Mesendoderm (in vitro differentiated cells): Measurements from ENCODE around the gene SULT1E1.

Experiments used
- DNase-seq: peaks from one replicate; pipeline ENCODE4 v3.0.0; 2013
- H2AK5ac ChIP-seq: 2 replicates; pipeline ENCODE4 v1.6.1; 2013; ENCODE audit warnings: low read length, inconsistent platforms
- H2BK120ac ChIP-seq: 2 replicates; pipeline ENCODE4 v1.6.1; 2013; ENCODE audit warnings: low read depth, mild to moderate bottlenecking, low read length, moderate library complexity, mixed read lengths
- H2BK15ac ChIP-seq: replicated peaks from 2 replicates; pipeline ENCODE4 v1.6.1; 2013; ENCODE audit warnings: low read depth, mild to moderate bottlenecking, moderate library complexity
- H2BK5ac ChIP-seq: 2 replicates; pipeline ENCODE4 v1.6.1; 2013; ENCODE audit warnings: low read length, inconsistent platforms
- H3K18ac ChIP-seq: 2 replicates; pipeline ENCODE4 v1.6.1; 2013; ENCODE audit warnings: mild to moderate bottlenecking, low read length, mixed read lengths
- H3K23ac ChIP-seq: one replicate; pipeline ENCODE4 v1.6.1; 2013; ENCODE audit warnings: low read length
- H3K27ac ChIP-seq: 2 replicates; pipeline ENCODE4 v1.5.1; 2013; ENCODE audit warnings: low read depth, mild to moderate bottlenecking, inconsistent platforms, low read length, moderate library complexity
- H3K27me3 ChIP-seq: 2 replicates; pipeline ENCODE4 v1.6.1; 2013; ENCODE audit warnings: low read length, control low read depth, mild to moderate bottlenecking, inconsistent platforms; ENCODE audit not compliant: insufficient read depth, poor library complexity
- H3K36me3 ChIP-seq: 2 replicates; pipeline ENCODE4 v1.6.1; 2013; ENCODE audit warnings: low read length, inconsistent platforms; ENCODE audit not compliant: control insufficient read depth, insufficient read depth
- H3K4ac ChIP-seq: one replicate; pipeline ENCODE4 v1.6.1; 2013; ENCODE audit warnings: low read depth, mild to moderate bottlenecking, low read length, moderate library complexity
- H3K4me1 ChIP-seq: 2 replicates; pipeline ENCODE4 v1.6.1; 2013; ENCODE audit warnings: low read depth, low read length, inconsistent platforms; ENCODE audit not compliant: control insufficient read depth
- H3K4me2 ChIP-seq: 2 replicates; pipeline ENCODE4 v1.6.1; 2013; ENCODE audit warnings: low read length
- H3K4me3 ChIP-seq: 2 replicates; pipeline ENCODE4 v1.5.1; 2013; ENCODE audit warnings: mild to moderate bottlenecking, low read length
- H3K56ac ChIP-seq: one replicate; pipeline ENCODE4 v1.6.1; 2013; ENCODE audit warnings: low read length
- H3K79me1 ChIP-seq: 2 replicates; pipeline ENCODE4 v1.6.1; 2013; ENCODE audit warnings: low read length, inconsistent platforms
- H3K79me2 ChIP-seq: 2 replicates; pipeline ENCODE4 v1.6.1; 2013; ENCODE audit warnings: mild to moderate bottlenecking, low read length; ENCODE audit not compliant: control insufficient read depth, insufficient read depth
- H3K9ac ChIP-seq: 2 replicates; pipeline ENCODE4 v1.6.1; 2013; ENCODE audit warnings: low read length, inconsistent platforms
- H4K5ac ChIP-seq: one replicate; pipeline ENCODE4 v1.6.1; 2013; ENCODE audit warnings: low read length
- H4K8ac ChIP-seq: one replicate; pipeline ENCODE4 v1.6.1; 2013; ENCODE audit warnings: low read depth, mild to moderate bottlenecking, control low read depth, low read length, moderate library complexity
- WGBS: extraction: QIAGEN DNeasy Blood & Tissue Kit; methylation state at CpG from one replicate; pipeline ENCODE4 v1.1.7; 2013; ENCODE audit warnings: low lambda C conversion rate, missing lambda C conversion rate; ENCODE audit not compliant: insufficient coverage; ENCODE audit errors: extremely low coverage; 5-methylcytosine and 5-hydroxymethylcytosine counted together

Gene SULT1E1

DNA sequence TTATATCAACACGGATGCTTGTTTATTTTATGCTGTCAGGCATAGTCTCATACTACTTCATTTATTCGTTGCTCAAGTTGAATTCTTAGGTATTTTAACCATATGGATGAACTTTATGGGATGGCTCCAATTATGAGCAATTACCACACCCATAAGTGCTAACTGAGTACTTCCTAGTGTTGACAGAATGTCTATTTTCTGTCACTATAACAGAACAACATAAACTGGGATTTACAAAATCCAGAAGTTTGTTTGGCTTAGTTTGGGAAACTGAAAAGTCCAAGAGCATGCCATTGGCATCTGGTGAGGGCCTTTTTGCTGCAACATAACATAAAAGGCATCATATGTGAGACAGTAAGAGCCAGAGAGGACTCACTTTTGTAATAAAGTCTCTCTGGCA, 21.0 kb downstream of the SULT1E1 start:
- no peaks in the 10 kb centered on the region for H3K36me3 ChIP-seq
- no peak overlapping the region for H3K9ac ChIP-seq
- no CpG with 5 or more reads among the region's 2 CpGs for WGBS
- no peaks in the 10 kb centered on the region for H3K79me1 ChIP-seq
- no peaks in the 10 kb centered on the region for H3K4me1 ChIP-seq
- H3K79me2 ChIP-seq, result no peaks in the 10 kb centered on the region
- H3K56ac ChIP-seq, result no peak overlapping the region
- no peak overlapping the region for H3K4me3 ChIP-seq
- no peak overlapping the region for H2BK5ac ChIP-seq
- H3K4me2 ChIP-seq, result no peak overlapping the region
- H2AK5ac ChIP-seq, result no peak overlapping the region
- H2BK15ac ChIP-seq, result no peak overlapping the region
- H3K18ac ChIP-seq, result no peak overlapping the region
- no peak overlapping the region for H3K23ac ChIP-seq
- H3K27me3 ChIP-seq, result no peaks in the 10 kb centered on the region
- no peak overlapping the region for H4K8ac ChIP-seq
- no peak overlapping the region for H2BK120ac ChIP-seq
- H4K5ac ChIP-seq, result no peak overlapping the region
- no peak overlapping the region for H3K4ac ChIP-seq
- DNase-seq, result no peak
- no peak overlapping the region for H3K27ac ChIP-seq

DNA sequence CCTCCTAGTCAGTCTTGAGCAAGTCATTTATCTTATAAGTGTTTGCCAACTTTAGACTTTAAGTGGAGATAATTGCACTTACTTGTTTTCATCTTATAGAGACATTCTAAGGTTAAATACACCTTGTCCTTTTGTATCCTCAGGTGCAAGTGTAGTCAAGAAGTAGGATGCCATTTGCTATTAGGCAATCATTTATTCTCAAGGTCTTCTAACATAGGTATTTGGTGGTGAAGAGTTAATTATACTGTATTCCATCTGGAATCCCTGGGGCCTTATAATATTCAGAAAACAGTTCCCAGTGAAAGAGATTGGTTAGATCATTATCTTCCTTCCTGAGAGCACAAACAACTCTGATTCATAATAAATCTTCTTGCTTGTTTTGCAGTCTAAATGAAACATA, 23.7 kb downstream of the SULT1E1 start:
- Histone ChIP-seq H2AK5ac (no peak overlapping the region), H4K8ac (no peak overlapping the region), H3K9ac (no peak overlapping the region), H3K4me2 (no peak overlapping the region), H3K27ac (no peak overlapping the region), H4K5ac (no peak overlapping the region), H2BK120ac (no peak overlapping the region), H3K27me3 (no peaks in the 10 kb centered on the region), H3K4ac (no peak overlapping the region), H3K36me3 (no peaks in the 10 kb centered on the region), H3K4me3 (no peak overlapping the region), H3K56ac (no peak overlapping the region), H2BK5ac (no peak overlapping the region), H3K79me2 (no peaks in the 10 kb centered on the region), H3K23ac (no peak overlapping the region), H3K4me1 (peaks cover 6% of the 10 kb centered on the region), H2BK15ac (no peak overlapping the region), H3K79me1 (no peaks in the 10 kb centered on the region), H3K18ac (no peak overlapping the region)
- no peak for DNase-seq

DNA sequence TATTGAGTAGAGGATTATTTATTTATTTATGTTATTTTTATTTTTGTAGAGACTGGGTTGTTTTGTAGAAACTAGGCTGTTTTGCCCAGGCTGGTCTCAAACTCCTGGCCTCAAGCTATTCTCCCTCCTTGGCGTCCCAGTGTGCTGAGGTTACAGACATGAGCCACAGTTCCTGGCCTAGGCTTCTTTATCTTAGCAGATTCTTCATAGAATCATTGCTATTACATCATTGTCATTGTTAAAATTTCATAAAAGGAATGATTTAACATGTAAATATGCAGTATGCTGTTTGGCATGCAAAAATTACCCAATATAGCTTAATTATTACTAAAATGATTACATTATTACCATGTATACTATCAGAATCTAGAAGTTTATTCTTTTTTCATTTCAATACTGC, 24.2 kb downstream of the SULT1E1 start:
- no peak overlapping the region for H4K5ac ChIP-seq
- no peaks in the 10 kb centered on the region for H3K79me1 ChIP-seq
- H3K4me2 ChIP-seq, result no peak overlapping the region
- H2BK15ac ChIP-seq, result no peak overlapping the region
- H4K8ac ChIP-seq, result no peak overlapping the region
- no peaks in the 10 kb centered on the region for H3K27me3 ChIP-seq
- H2BK120ac ChIP-seq, result no peak overlapping the region
- H3K9ac ChIP-seq, result no peak overlapping the region
- DNase-seq, result no peak
- no peak overlapping the region for H3K18ac ChIP-seq
- no peak overlapping the region for H3K27ac ChIP-seq
- WGBS, result no CpG with 5 or more reads among the region's 1 CpG
- H3K4me3 ChIP-seq, result no peak overlapping the region
- no peak overlapping the region for H3K4ac ChIP-seq
- H3K79me2 ChIP-seq, result no peaks in the 10 kb centered on the region
- H2AK5ac ChIP-seq, result no peak overlapping the region
- no peak overlapping the region for H2BK5ac ChIP-seq
- no peaks in the 10 kb centered on the region for H3K36me3 ChIP-seq
- H3K4me1 ChIP-seq, result peaks cover 10% of the 10 kb centered on the region
- H3K56ac ChIP-seq, result no peak overlapping the region
- no peak overlapping the region for H3K23ac ChIP-seq

DNA sequence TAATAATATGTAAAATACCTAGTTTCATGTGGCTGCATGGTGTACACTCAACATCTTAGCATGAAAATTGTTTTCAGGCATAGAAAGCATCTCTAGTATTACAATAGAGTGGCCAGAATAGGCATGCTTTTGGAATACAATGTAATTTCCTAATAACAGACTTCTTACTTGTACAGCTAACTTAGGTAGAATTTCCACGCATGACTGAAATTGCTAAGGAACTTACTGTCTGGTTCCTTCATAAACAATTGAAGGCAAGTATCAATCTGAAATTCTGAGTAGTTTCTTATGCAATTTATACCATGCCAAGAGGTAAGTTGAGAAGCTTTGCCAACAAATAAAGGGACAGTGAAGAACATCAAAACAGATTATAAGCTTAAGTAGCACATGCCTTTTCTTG, 26.7 kb downstream of the SULT1E1 start:
- Histone ChIP-seq H3K4me1 (peaks cover 10% of the 10 kb centered on the region), H2BK120ac (no peak overlapping the region), H3K79me2 (no peaks in the 10 kb centered on the region), H3K27ac (no peak overlapping the region), H3K56ac (no peak overlapping the region), H3K4ac (no peak overlapping the region), H2BK5ac (no peak overlapping the region), H3K4me2 (no peak overlapping the region), H2BK15ac (no peak overlapping the region), H3K18ac (no peak overlapping the region), H3K4me3 (no peak overlapping the region), H3K36me3 (no peaks in the 10 kb centered on the region), H4K5ac (no peak overlapping the region), H3K79me1 (no peaks in the 10 kb centered on the region), H4K8ac (no peak overlapping the region), H3K9ac (no peak overlapping the region), H3K23ac (no peak overlapping the region), H2AK5ac (no peak overlapping the region), H3K27me3 (no peaks in the 10 kb centered on the region)
- DNase-seq, result no peak
- WGBS, result no CpG with 5 or more reads among the region's 1 CpG

GRCh38 chr4:69832326-69833030, 27.5 kb downstream of the SULT1E1 start:
- peak; percentile 77 for DNase-seq
- Histone ChIP-seq H3K4me2 (no peak overlapping the region), H3K18ac (peak overlapping the region; percentile 52), H3K4ac (no peak overlapping the region), H3K27me3 (no peaks in the 10 kb centered on the region), H3K4me1 (peaks cover 10% of the 10 kb centered on the region), H2BK5ac (peak overlapping the region; percentile 35), H3K79me2 (no peaks in the 10 kb centered on the region), H3K79me1 (no peaks in the 10 kb centered on the region), H3K23ac (no peak overlapping the region), H3K56ac (peak overlapping the region; percentile 56), H4K8ac (no peak overlapping the region), H2BK120ac (no peak overlapping the region), H3K9ac (no peak overlapping the region), H4K5ac (no peak overlapping the region), H2BK15ac (no peak overlapping the region), H3K4me3 (no peak overlapping the region), H2AK5ac (no peak overlapping the region), H3K27ac (peak overlapping the region; percentile 82), H3K36me3 (no peaks in the 10 kb centered on the region)
- no CpG with 5 or more reads among the region's 10 CpGs for WGBS
